ENCODE results near the gene ABHD16A.

ABHD16A gene

DNA sequence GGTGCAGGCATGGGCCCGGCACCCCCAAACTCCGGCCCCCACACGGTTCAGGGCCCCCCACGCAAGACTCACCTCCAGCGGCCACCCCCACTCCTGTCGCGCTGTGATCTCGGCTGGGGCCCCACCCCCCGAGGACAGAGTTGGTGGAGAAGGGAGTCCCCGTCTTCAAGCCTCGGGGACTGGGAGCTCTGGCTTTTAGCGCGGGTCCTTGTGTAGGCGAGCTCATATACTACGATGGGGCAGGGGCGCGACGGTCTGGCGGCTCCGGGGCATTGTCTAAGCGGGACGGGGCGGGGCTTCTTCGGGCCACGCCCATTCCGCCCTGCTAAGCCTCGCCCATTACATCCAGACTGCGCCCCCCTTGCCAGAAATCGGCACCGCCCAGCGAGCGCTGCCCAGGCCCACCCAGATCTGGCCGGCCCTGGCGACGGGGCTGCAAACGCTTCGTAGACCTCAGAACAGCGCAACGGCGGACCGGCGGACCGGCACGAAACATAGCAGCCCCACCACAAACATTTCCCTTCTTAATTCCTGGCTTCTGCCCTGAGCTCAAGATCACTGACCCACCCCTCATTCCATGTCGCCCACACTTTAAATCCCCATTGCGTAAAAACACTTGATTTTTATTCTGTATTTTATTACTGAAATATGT lies 27.0 kb upstream of the ABHD16A start:
- TF ChIP-seq YY1 (IDR thresholded peaks at IDR 0.05; ENCODE audit: insufficient read depth, insufficient read length) (no peak), SUZ12 (IDR thresholded peaks at IDR 0.05; ENCODE audit: extremely low read depth, insufficient read depth, insufficient read length) (no peak), ZNF274 (IDR thresholded peaks at IDR 0.05; ENCODE audit: low read depth, low read length) (no peak)
- H3K4me1 ChIP-seq (ENCODE audit: insufficient read depth, insufficient read length) = peaks cover 5% of the 10 kb centered on the region

DNA sequence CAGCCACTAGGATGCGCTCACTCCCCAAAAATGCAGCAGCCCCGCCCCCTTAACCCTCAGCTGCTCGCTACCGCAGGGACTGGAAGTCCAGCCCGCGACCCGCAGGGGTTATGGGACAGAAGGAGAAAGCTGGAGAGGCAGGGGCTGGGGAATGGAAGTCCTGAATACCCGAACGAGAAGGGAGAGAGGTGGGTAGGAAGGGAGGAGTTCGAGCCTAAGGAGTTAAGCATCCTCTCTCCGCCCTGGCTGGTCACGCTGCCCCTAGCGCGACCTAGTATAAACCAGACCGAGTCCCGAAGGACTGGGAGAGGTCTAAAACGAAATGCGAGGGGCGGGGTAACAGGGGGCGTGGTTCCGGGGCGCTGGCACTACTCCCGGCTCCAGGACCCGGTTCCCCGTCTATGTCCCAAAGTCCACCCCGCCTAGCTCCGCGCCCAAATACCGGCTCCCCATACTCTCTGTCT lies 26.4 kb upstream of the ABHD16A start:
- no peaks in the 10 kb centered on the region for H3K9me3 ChIP-seq (ENCODE audit: insufficient read depth, low read length)
- peak overlapping the region; percentile 83 for H3K9ac ChIP-seq (ENCODE audit: insufficient read length, low read depth)
- peaks cover 71% of the 10 kb centered on the region for H3K36me3 ChIP-seq (ENCODE audit: insufficient read depth, insufficient read length, low read length)
- no peak for TF ChIP-seq SUZ12 (IDR thresholded peaks at IDR 0.05; ENCODE audit: extremely low read depth, insufficient read depth, insufficient read length)
- no peak for TF ChIP-seq YY1 (IDR thresholded peaks at IDR 0.05; ENCODE audit: insufficient read depth, insufficient read length)
- TF ChIP-seq ZNF274 (IDR thresholded peaks at IDR 0.05; ENCODE audit: low read depth, low read length) = no peak
- H3K4me3 ChIP-seq (ENCODE audit: insufficient read length, low read depth) = peak overlapping the region; percentile 66
- DNase-seq (ENCODE audit: low read depth, low spot score) = peak; percentile 86
- H3K4me1 ChIP-seq (ENCODE audit: insufficient read depth, insufficient read length) = peaks cover 5% of the 10 kb centered on the region
- H3K27me3 ChIP-seq (ENCODE audit: insufficient read depth, insufficient read length) = no peaks in the 10 kb centered on the region

More for the DNA sequence above, 27.0 kb upstream of the ABHD16A start:
- Histone ChIP-seq H3K27me3 (ENCODE audit: insufficient read depth, insufficient read length) (no peaks in the 10 kb centered on the region), H3K36me3 (ENCODE audit: insufficient read depth, insufficient read length, low read length) (peaks cover 71% of the 10 kb centered on the region), H3K4me3 (ENCODE audit: insufficient read length, low read depth) (peak overlapping the region; percentile 66), H3K9ac (ENCODE audit: insufficient read length, low read depth) (peak overlapping the region; percentile 83), H3K9me3 (ENCODE audit: insufficient read depth, low read length) (no peaks in the 10 kb centered on the region)
- peak; percentile 80 for DNase-seq (ENCODE audit: low read depth, low spot score)

DNA sequence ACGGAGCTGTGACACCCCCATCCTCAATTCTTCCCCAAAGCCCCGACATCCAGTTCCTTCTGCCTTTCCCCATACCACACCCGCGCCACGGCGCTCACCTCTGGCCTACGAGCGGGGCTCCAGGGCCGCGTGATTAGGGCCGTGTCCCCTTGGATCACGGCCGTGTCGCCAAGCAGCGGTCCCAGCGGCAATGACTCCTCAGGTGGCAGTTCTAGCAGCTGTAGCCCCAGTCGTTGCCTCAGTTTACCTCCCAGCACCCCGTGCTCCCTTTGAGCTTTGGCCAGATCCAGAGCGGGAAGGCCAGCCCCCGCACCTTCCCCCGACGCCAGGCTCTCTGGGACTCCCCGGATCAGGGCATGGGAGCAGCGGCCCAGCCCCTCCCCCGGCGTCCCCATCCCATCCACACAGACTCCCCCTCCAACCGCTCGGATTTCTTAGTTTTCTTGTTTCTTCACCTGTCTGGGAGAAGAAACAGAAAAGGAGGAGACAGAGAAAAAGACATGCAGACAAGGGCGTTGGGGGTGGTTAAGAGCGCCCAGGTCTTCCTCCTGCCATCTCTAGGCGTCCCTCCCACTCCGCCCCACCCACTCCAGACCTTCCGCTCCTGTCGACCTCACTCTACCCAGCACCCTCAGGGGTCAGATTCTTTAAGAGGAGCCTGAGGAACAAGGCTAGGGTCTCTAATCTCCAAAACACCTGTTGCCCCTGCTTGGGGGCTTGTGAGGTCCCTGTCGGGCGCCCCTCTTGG lies 25.8 kb upstream of the ABHD16A start, which contains the start of gene DDAH2:
DDAH2 (minus strand) TSS at position 533 of the 748 bp plus-strand sequence; CDS start at position 395, 138 bp downstream.
- Histone ChIP-seq H3K9me3 (ENCODE audit: insufficient read depth, low read length) (no peaks in the 10 kb centered on the region), H3K4me1 (ENCODE audit: insufficient read depth, insufficient read length) (peaks cover 5% of the 10 kb centered on the region), H3K4me3 (ENCODE audit: insufficient read length, low read depth) (peak within 1 kb of the TSS; percentile 66), H3K27me3 (ENCODE audit: insufficient read depth, insufficient read length) (no peaks in the 10 kb centered on the region), H3K36me3 (ENCODE audit: insufficient read depth, insufficient read length, low read length) (peaks cover 68% of the 10 kb centered on the region), H3K9ac (ENCODE audit: insufficient read length, low read depth) (peak within 1 kb of the TSS; percentile 83)
- DNase-seq (ENCODE audit: low read depth, low spot score) = no peak
- no peak for TF ChIP-seq SUZ12 (IDR thresholded peaks at IDR 0.05; ENCODE audit: extremely low read depth, insufficient read depth, insufficient read length)
- TF ChIP-seq YY1 (IDR thresholded peaks at IDR 0.05; ENCODE audit: insufficient read depth, insufficient read length) = no peak

DNA sequence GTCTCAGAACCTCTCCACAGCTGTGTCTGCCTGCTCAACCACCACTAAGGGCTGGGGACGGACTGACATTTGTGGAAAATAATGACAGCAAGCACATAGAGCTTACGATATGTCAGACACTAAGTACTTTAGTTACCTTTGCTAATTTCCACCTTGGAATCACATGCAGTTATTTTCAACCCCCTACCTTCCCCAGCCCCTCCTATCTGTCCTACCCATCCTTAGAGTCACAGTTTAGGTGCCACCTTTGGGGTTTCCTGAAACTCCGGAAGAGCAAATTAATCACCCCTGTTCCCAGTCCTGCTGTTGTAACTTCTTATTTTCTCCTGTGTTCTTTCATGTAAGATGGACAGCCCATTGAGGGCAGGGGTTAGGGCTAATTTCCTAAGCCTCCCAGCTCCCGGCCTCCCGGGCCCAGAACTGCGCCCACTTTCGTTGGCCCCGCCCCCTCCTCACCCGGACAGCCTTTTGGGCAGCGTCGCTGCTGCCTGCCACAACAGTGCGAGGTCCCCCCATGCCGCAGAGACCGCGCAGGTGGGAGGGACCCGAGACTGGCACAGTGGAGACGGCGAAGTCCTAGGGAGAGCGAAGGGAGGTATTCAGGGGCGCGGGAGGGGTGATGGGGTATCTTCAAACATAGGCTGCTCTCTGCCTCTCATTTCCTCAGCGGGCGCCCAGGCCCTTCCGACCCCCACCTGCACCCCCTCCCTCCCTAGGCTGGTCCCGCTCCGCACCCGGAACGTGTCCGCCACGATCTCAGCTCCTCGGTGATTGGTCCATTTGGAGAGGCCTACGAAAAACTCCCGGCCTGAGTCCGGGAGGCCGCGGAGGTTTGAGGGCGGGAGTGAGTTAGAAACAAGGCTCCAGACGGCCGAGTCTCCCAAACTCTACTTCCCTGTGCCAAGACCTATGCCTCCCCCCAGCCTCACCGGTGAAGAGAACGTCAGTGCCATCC lies 24.9 kb upstream of the ABHD16A start:
- Histone ChIP-seq H3K9ac (ENCODE audit: insufficient read length, low read depth) (peak overlapping the region; percentile 61), H3K27me3 (ENCODE audit: insufficient read depth, insufficient read length) (no peaks in the 10 kb centered on the region), H3K36me3 (ENCODE audit: insufficient read depth, insufficient read length, low read length) (peaks cover 59% of the 10 kb centered on the region), H3K4me3 (ENCODE audit: insufficient read length, low read depth) (no peak overlapping the region), H3K4me1 (ENCODE audit: insufficient read depth, insufficient read length) (peaks cover 5% of the 10 kb centered on the region), H3K9me3 (ENCODE audit: insufficient read depth, low read length) (no peaks in the 10 kb centered on the region)
- DNase-seq (ENCODE audit: low read depth, low spot score) = no peak
- TF ChIP-seq SUZ12 (IDR thresholded peaks at IDR 0.05; ENCODE audit: extremely low read depth, insufficient read depth, insufficient read length) = no peak
- no peak for TF ChIP-seq YY1 (IDR thresholded peaks at IDR 0.05; ENCODE audit: insufficient read depth, insufficient read length)
- TF ChIP-seq ZNF274 (IDR thresholded peaks at IDR 0.05; ENCODE audit: low read depth, low read length) = no peak

DNA sequence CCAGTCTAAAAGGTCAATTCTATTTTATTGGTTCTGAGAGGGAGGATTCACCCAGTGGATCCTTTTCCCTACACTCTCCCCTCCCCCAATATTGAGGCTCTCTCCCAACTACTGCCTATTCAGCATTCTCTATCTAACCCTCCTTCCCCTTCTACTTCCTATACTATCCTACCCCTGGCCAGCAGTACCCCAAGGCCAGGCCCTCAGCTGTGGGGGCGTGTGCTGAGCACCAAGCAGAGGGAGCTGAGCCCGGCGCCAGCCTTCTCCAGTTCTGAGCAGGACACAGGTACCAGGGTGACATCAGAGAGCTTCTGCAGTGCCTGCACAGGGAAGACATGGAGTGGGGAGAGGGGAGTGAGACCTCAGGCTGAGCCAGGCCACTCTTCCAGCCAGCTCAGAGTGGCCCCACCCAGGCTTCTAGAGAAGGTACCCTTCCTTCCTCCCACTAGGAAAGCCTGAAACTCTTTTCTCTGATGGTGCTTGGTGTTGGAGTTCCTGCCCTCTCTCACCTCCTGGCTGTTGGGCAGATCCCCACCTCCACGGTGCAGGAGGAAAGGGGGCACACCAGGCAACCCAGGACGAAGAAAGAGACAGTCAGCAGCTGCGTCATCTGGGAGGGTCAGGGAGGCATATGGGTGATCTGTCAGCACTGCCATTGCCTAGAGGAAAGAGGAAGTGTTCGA lies 24.1 kb upstream of the ABHD16A start:
- Histone ChIP-seq H3K4me3 (ENCODE audit: insufficient read length, low read depth) (no peak overlapping the region), H3K36me3 (ENCODE audit: insufficient read depth, insufficient read length, low read length) (peaks cover 51% of the 10 kb centered on the region), H3K9me3 (ENCODE audit: insufficient read depth, low read length) (no peaks in the 10 kb centered on the region), H3K27me3 (ENCODE audit: insufficient read depth, insufficient read length) (no peaks in the 10 kb centered on the region), H3K4me1 (ENCODE audit: insufficient read depth, insufficient read length) (peaks cover 5% of the 10 kb centered on the region), H3K9ac (ENCODE audit: insufficient read length, low read depth) (no peak overlapping the region)
- DNase-seq (ENCODE audit: low read depth, low spot score) = no peak
- TF ChIP-seq ZNF274 (IDR thresholded peaks at IDR 0.05; ENCODE audit: low read depth, low read length) = no peak
- TF ChIP-seq YY1 (IDR thresholded peaks at IDR 0.05; ENCODE audit: insufficient read depth, insufficient read length) = no peak
- no peak for TF ChIP-seq SUZ12 (IDR thresholded peaks at IDR 0.05; ENCODE audit: extremely low read depth, insufficient read depth, insufficient read length)

DNA sequence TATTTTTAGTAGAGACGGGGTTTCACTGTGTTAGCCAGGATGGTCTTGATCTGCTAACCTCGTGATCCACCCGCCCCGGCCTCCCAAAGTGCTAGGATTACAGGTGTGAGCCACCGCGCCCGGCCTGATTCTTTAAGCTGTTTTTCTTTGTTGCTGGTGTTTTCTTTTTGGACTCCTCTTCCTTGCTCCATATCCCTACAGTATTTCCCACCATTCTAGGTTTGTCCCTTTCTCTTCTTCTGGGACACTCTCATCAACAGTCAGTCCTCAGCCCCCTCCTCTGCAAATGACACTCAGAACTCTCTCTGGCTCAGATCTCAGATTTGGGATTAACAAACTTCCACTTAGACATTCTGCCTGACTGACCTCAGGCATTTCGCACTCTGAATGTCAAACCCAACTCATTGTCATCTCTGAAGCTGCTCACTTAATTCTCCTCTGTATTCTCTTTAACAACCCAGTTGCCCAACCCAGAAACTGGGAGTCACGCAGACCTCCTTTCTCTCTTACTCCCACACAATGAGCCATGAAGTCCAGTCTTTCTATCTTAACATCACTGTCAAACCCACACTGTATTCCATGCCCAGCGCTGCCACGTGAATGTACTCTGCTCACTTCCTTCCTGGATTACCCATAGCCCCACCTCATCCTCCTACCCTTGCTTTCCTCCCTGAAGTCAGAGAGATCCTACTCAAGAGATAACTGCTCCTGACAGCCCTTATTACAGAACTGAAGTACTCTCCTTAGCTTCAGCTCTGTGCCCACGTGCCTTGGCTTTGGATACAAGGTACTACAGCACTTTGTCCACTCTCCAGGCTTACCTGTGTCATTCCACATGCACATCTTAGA lies 22.6 kb upstream of the ABHD16A start:
- TF ChIP-seq SUZ12 (IDR thresholded peaks at IDR 0.05; ENCODE audit: extremely low read depth, insufficient read depth, insufficient read length) (no peak), ZNF274 (IDR thresholded peaks at IDR 0.05; ENCODE audit: low read depth, low read length) (no peak), YY1 (IDR thresholded peaks at IDR 0.05; ENCODE audit: insufficient read depth, insufficient read length) (no peak)
- H3K9me3 ChIP-seq (ENCODE audit: insufficient read depth, low read length) = no peaks in the 10 kb centered on the region

More for the DNA sequence above, 22.6 kb upstream of the ABHD16A start:
- Histone ChIP-seq H3K9ac (ENCODE audit: insufficient read length, low read depth) (no peak overlapping the region), H3K36me3 (ENCODE audit: insufficient read depth, insufficient read length, low read length) (peaks cover 38% of the 10 kb centered on the region), H3K27me3 (ENCODE audit: insufficient read depth, insufficient read length) (no peaks in the 10 kb centered on the region), H3K4me1 (ENCODE audit: insufficient read depth, insufficient read length) (peaks cover 4% of the 10 kb centered on the region), H3K4me3 (ENCODE audit: insufficient read length, low read depth) (no peak overlapping the region)
- DNase-seq (ENCODE audit: low read depth, low spot score) = no peak

Measured in NT2/D1 (cell line).